ELF-1 (cell line): Measurements from ENCODE around the gene ADIRF.
"Not testable (repeated sequence)": the region's sequence is repeated elsewhere in the genome, so short reads cannot be mapped to it uniquely, and the experiment has no call there.

Experiments
- DNase-seq: peaks from one replicate; pipeline ENCODE4 v3.0.0-alpha.2; 2016; ENCODE audit warnings: low read depth, low spot score

Gene ADIRF

DNA sequence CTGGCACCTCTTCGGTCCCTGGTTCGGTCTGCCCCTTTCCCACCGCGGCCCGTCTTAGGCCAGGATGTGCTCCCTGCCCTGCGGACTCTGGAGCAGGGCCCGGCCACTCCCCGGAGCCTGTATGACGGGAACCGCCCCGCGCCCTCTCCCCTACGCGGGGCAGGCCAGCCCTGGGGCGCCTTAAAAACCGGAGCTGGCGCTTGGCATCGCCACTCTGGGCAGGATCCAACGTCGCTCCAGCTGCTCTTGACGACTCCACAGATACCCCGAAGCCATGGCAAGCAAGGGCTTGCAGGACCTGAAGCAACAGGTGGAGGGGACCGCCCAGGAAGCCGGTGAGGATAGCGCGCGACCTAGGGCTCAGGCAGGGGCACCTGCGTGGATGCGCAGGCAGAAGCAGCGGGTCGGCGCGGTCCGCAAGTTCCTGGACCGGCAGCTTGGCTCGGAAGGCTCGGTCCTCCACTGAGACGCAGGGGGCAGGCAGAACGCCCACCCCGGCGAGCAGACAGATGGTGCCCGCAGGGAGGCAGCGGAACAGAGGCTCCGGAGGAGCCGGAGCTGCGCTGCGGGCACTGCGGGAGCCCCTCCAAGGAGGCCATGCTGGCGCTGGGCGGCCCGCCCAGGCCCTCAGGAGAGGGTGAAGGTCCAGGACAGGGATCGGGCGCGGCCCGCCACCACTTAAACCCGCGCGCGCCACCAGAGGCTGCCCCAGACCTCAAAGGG lies at the start of gene ADIRF:
Gene ADIRF (plus strand): TSS at position 212 of the 723 bp plus-strand sequence. CDS start 63 bp downstream, at position 275.
- peak; percentile 39 for DNase-seq

DNA sequence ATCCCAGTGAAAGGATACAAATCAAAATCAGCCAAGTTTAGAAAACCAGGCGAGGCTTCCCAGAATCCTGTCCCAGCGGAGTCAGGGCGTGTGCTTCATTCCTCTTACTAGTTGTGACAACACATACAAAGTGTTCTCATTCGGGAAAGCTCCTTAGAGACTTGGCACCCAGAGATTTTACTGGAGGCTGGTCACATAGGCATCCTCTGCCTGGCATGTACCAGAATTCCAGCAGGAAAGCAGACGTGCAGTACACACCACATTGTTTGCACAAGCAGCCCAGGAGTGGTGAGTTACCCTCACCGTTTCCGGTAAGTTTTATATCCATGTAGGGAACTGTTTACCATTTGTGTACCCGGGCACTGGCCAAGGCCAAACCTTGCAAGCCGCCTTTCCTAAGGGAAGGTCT lies 45.7 kb upstream of the ADIRF start:
- no peak for DNase-seq

DNA sequence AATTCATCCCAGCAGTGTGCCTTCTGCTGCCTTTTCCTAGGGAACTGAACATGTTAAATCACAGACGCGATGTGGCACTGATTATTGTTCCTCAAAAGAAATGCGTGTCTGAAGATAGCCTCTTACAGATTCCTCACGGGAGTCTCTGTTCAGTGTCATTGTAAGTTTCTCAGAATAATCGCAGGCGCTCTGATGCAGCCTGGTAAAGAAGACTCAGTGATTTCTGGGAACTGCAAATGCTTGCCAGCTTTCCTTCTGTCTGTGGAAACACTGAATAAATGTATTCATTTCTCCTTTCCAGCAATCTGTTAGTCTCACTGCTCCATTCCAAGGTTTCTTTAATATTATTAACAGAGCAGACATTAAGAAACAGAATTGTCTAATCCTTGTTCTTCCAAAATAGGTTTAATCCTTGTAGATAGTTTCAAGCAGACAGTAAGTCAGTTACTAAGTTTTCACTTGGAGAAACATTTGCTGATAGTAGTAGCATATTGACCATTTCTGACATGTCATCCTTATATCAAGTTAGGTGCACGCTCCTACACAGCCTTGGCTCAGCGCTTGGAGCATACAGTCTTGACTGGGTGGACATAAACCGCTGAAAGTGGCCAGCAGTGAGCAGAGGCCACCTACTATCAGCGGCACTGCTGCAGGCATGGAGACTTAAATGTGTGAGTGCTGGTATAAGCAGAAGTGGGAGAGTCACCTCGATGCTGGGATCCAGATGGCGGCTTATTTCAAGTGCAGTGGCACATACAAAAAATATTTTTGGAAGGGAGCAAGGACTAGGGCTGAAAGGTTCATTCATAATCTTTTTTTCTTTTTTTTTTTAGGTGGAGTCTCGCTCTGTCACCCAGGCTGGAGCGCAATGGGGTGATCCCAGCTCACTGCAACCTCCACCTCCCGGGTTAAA lies 38.6 kb upstream of the ADIRF start:
- no peak for DNase-seq

DNA sequence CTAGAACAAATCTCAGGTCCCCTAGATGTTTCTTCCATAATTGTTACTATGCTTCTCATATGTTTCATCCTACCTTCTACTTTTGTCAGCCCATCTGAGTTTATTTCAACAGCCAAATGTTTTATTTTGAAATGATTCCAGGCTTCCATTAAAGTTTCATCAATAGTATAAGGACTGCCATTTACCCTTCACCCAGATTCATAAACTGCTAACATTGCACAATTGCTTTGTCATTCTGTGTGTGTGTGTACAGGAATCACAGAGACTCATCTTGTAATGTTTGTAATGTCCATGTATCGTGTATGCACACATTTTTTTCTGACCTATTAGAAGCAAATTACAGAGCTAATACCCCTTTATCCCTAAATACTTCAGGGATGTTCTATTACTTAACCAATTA lies 36.4 kb upstream of the ADIRF start:
- no peak for DNase-seq

GRCh38 chr10:86932674-86933073 lies 35.6 kb upstream of the ADIRF start:
- DNase-seq = no peak

DNA sequence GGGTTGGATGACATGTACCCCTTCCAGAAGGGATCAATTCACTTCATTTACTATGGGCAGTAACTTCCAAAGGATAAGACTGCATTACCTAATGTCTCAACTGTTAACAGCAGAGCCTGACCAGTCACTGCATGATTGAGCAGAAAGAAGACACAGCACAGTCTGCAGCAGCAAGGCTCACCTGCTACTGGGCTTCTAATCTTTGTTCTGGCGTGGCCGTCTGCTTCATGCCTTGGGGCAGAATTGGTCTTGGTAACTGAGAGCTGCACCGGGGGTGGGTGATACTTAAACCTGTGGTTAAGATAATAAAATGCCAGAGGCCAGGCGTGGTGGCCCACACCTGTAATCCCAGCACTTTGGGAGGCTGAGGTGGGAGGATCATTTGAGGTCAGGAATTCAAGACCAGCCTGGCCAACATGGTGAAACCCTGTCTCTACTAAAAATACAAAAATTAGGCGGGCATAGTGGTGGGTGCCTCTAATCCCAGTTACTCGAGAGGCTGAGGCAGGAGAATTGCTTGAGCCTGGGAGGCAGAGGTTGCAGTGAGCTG lies 34.0 kb upstream of the ADIRF start:
- DNase-seq = peak; percentile 81

GRCh38 chr10:86936661-86937501 lies 31.4 kb upstream of the ADIRF start:
- DNase-seq = no peak

DNA sequence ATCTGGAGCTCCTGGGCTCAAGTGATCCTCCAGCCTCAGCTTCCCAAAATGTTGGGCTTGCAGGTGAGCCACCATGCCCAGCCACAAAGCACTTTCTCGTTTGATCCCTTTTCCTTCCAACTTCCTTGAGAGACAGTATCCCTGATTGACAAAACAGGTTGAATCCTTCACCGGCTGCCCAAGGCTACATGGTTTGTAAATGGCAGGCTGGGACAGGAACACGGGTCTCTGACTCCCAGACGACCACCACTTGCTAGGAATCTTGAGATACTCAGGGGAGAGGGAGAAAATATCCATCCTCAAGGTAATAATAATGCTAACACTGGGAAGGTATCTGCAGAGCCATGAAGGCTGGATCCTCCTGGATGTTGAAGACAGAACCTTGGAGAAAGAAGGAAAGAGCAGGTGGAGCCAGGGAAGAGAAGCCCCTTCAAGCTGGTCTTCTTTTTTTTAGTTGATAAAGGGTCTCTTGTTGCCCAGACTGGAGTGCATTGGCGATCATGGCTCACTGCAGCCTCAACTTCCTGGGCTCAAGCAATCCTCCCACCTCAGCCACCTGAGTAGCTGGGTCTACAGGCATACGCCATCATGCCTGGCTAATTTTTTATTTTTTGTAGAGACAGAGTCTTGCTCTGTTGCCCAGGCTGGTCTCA lies 30.7 kb upstream of the ADIRF start:
- DNase-seq = no peak

DNA sequence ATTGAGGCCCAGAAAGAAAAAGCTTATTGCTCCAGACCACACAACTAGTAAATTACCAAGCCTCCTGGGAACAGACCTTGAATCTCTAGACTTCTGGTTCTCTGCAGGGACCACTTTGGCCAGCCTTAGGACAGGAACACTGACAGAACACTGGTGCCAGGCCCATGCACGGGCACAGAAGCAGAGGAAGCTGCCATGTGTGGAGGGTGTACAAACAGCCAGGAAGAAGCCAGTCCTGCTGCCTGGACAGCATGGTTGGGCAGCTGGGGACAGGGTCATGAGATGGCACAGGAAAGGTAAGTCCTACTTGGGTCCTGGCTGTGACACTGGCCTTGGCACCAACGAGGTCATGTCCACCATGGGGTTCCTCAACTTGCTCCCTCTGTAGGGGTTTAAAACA lies 30.0 kb upstream of the ADIRF start:
- DNase-seq = no peak

- DNase-seq = not testable (repeated sequence)
These were observed 28.2 kb upstream of the ADIRF start for GRCh38 chr10:86940076-86940475.

DNA sequence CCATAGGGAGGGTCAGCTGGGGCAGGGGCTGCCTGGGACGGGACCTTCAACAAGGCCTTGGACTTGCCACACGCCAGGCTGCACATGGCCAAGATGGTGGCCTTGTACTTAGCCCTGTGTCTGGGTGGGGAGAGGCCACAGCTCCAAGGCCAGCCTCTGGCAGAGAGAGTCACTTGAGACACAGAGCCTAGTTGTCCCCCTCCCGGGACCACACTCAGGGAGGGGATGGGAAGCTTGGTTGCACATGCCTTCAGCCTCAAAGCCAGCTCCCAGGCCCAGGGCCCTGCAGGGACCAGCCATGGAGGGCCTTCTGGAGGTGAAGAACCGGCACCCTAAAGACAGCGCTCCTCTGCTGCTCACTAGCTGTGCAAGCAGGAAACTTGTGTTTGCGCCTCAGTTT lies 27.6 kb upstream of the ADIRF start:
- no peak for DNase-seq

- DNase-seq = no peak
These were observed 26.9 kb upstream of the ADIRF start for GRCh38 chr10:86941426-86941825.

DNA sequence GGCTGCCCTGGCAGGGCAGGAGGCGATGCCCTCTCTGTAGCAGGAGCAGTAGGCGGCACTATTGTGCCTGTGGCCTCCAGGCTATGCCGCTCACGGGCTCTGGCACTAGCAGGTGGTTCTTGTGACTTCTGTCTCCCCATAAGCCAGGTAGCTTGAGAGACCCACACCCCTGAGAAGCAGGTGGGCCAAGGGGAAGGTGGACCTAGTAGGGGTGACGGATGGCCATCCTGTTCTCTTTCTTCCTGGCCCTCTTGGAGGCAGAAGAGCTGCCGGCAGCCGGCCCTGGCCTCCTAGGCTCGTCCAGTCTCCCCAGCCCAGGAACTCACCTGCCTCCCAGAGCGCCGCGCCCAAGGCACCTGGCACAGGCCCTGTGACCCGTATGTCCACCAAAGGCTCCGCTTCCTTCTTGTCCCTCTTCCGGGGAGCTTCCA lies 26.3 kb upstream of the ADIRF start:
- no peak for DNase-seq

DNA sequence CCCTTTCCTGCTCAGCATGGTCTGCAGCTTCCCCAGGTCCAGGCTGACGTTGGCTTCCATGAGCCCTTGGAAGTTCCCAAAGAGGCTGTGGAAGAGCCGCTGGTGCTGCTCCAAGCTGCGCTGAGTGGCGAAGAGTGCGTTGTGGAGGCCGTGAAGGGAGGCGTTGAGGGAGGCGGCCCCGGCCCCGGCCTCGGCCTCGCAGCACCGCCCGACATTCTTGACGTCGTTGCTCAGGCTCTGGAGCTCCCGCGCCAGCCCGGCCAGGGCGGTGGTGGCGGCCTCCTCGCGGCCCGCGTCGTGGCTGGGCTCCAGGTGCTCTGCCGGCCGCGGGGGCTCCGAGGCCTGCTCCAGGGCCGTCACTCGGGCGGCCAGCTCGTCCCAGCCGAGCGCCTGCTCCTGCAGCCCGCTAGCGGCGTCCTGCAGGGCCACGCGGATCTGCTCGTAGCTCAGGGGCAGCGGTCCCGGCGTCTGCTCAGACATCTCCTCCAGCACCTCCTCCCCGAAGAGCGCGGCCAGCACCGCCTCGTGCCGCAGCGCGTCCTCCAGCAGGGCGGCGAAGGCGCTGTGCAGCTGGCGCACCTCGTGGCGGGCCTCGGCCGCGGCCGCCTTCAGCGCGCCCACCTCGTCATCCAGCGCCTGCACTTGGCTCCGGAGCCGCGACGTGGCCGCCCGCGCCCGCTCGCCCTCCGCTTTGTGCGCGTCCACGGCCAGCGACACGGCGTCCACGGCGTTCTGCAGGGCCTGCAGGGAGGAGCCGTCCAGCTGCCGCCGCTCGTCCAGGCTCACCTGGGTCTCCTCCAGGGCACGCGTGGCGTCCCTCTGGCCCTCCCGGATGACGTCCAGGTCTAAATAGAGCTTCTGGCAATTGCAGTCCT lies 25.6 kb upstream of the ADIRF start:
- peak; percentile 57 for DNase-seq

DNA sequence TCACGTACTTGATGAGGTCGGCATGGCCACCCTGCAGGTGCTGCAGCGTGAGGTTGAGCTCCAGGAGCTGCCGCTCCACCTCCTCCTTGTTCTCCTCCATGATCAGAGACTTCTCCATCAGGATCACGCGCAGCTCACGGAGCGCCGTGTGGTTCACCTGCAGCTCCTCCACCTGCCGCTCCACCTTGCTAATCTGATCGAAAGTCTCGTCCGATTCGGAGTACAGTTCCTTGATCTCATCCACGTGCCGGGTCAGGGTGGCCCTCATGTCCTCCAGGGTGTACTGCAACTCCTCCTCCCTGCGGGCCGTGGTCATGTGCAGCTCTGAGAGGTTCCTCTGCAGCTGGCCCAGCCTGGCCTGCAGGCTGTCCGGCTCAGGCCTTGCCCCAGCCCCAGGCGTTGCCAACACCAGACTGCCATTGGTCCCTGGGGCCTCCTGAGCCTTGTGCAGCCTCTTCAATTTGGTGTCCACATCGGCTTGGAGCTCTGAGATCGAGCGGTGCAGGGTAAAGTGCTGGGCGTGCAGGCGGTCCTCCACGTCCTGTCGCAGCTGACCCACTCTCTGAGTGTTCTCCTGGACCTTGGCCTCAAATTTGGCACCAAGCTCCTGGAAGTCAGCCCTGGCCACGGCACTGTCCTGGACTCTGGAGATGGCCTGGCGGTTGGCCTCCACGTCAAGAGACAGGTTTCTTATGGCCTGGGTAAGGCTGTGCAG lies 24.8 kb upstream of the ADIRF start:
- no peak for DNase-seq

DNA sequence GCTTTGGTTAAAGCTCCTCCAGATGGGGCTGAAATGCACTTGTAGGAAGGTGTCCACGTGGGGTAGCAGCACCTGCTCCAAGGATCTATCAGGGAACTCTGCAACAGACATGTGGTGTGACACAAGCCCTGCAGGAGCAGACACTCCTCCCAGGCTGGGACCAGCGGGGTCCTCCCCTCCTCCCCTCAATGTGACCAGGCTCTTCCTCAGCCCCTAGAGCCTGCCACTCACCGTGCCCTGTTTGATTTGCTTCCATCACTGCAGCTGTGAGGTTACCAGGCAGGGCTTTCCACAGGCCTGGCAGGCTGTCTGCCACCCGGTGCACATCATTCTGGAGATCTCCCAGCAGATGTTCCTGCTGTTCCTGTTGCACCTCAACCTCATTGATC lies 24.3 kb upstream of the ADIRF start:
- no peak for DNase-seq

- DNase-seq = peak; percentile 54
These were observed 23.8 kb upstream of the ADIRF start for GRCh38 chr10:86944471-86944870.

DNA sequence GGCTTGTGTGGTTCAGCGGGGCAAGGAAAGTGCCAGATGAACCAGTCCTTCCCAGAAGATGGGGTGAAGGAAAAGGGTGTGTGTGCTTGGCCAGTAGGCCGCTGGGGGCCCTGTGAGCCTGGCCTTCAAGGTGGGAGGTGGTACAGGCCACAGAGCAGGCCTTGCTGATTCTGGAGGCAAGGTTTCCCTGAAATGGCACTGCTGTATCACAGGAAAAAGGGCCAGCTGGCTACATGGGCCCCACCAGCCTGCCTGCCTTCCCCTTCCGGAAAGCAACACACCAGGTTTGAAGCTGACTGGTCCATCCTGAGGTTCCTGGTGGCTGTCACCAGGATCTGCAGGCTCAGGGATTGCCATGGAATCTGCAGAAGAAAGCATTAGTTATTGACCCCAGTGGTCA lies 23.4 kb upstream of the ADIRF start:
- no peak for DNase-seq
